ENCODE measurements around the gene RASAL1.

- TF ChIP-seq GATA3 (IDR thresholded peaks at IDR 0.05; ENCODE audit: low read depth, low read length): no peak
- TF ChIP-seq GATA2 (IDR thresholded peaks at IDR 0.05; ENCODE audit: low read depth, low read length): no peak
These were observed 48.4 kb downstream of the RASAL1 start for GRCh38 chr12:113087193-113087592.

Data from SH-SY5Y (cell line).